Neutrophil (primary cell): ENCODE results near the gene FZD2.

Source experiments
- H3K27ac ChIP-seq: fragments of 200-600 bp; sonication (generic); 2 replicates; pipeline ENCODE4 v1.5.1; 2016; ENCODE audit warnings: mild to moderate bottlenecking, moderate library complexity
- H3K27me3 ChIP-seq: fragments of 200-600 bp; sonication (generic); 2 replicates; pipeline ENCODE4 v1.6.0; 2016; ENCODE audit warnings: mild to moderate bottlenecking
- H3K36me3 ChIP-seq: fragments of 200-600 bp; sonication (generic); 2 replicates; pipeline ENCODE4 v1.5.1; 2017
- H3K4me1 ChIP-seq, 2 experiments: fragments of 200-600 bp in 1 of 2; sonication (generic) in 1 of 2; 1 replicate in 1 of 2; 2 replicates in 1 of 2; pipeline versions ENCODE4 v1.5.1 to v1.6.1; 2013 to 2016; ENCODE audit warnings: low read depth in 1 of 2, low read length in 1 of 2, mild to moderate bottlenecking in 1 of 2, moderate library complexity in 1 of 2; ENCODE audit not compliant: control insufficient read depth in 1 of 2, insufficient read depth in 1 of 2
- H3K4me3 ChIP-seq, 2 experiments: fragments of 200-600 bp in 1 of 2; sonication (generic) in 1 of 2; 1 replicate in 1 of 2; 2 replicates in 1 of 2; pipeline ENCODE4 v1.5.1; 2013 to 2016; ENCODE audit warnings: low read depth in 1 of 2, low read length in 1 of 2, mild to moderate bottlenecking in 1 of 2, moderate library complexity in 1 of 2
- H3K9me3 ChIP-seq: fragments of 200-600 bp; sonication (generic); 2 replicates; pipeline ENCODE4 v1.5.1; 2016
- CTCF ChIP-seq: fragments of 200-600 bp; sonication (generic); IDR thresholded peaks from 2 replicates; pipeline ENCODE4 v1.5.1; 2016; ENCODE audit warnings: antibody characterized with exemption

FZD2 gene

GRCh38 chr17:44527102-44527501, 30.2 kb upstream of the FZD2 start:
- no peaks in the 10 kb centered on the region for H3K36me3 ChIP-seq
- no peak for TF ChIP-seq CTCF
- peaks cover 16% of the 10 kb centered on the region for H3K27me3 ChIP-seq
- H3K27ac ChIP-seq = no peak overlapping the region
- no peaks in the 10 kb centered on the region for H3K9me3 ChIP-seq
- no peak overlapping the region for H3K4me3 ChIP-seq
- no peaks in the 10 kb centered on the region for H3K4me1 ChIP-seq

GRCh38 chr17:44527954-44528353, 29.3 kb upstream of the FZD2 start:
- TF ChIP-seq CTCF = no peak
- peaks cover 20% of the 10 kb centered on the region for H3K27me3 ChIP-seq
- H3K36me3 ChIP-seq = no peaks in the 10 kb centered on the region
- H3K4me3 ChIP-seq = no peak overlapping the region
- no peaks in the 10 kb centered on the region for H3K9me3 ChIP-seq
- H3K4me1 ChIP-seq = no peaks in the 10 kb centered on the region
- H3K27ac ChIP-seq = no peak overlapping the region

- Histone ChIP-seq H3K36me3 (no peaks in the 10 kb centered on the region), H3K27ac (no peak overlapping the region), H3K4me1 (no peaks in the 10 kb centered on the region), H3K9me3 (no peaks in the 10 kb centered on the region), H3K27me3 (peaks cover 20% of the 10 kb centered on the region), H3K4me3 (no peak overlapping the region)
- TF ChIP-seq CTCF = no peak
Measured at GRCh38 chr17:44529864-44530263, 27.4 kb upstream of the FZD2 start.

GRCh38 chr17:44530896-44531418, 26.3 kb upstream of the FZD2 start:
- H3K27ac ChIP-seq = no peak overlapping the region
- H3K27me3 ChIP-seq = peaks cover 20% of the 10 kb centered on the region
- H3K4me3 ChIP-seq = no peak overlapping the region
- no peaks in the 10 kb centered on the region for H3K4me1 ChIP-seq
- H3K36me3 ChIP-seq = no peaks in the 10 kb centered on the region
- TF ChIP-seq CTCF = no peak
- H3K9me3 ChIP-seq = no peaks in the 10 kb centered on the region

- H3K36me3 ChIP-seq = no peaks in the 10 kb centered on the region
- peaks cover 16% of the 10 kb centered on the region for H3K27me3 ChIP-seq
- H3K27ac ChIP-seq = no peak overlapping the region
- no peaks in the 10 kb centered on the region for H3K9me3 ChIP-seq
- H3K4me3 ChIP-seq = no peak overlapping the region
- TF ChIP-seq CTCF = peak; percentile 79
- H3K4me1 ChIP-seq = no peaks in the 10 kb centered on the region
Measured at GRCh38 chr17:44533533-44534246, 23.6 kb upstream of the FZD2 start.
